Hematopoietic multipotent progenitor cell treated with erythropoietin and hydrocortisone succinate and interleukin-3 and kit ligand, for 6 days (in vitro differentiated cells): ENCODE measurements around the gene KIF12.
"Not testable (repeated sequence)": the region's sequence is repeated elsewhere in the genome, so short reads cannot be mapped to it uniquely, and the experiment has no call there.

ENCODE experiments used
- DNase-seq: peaks from one replicate; pipeline ENCODE4 v3.0.0-alpha.2; 2015

Gene KIF12

DNA sequence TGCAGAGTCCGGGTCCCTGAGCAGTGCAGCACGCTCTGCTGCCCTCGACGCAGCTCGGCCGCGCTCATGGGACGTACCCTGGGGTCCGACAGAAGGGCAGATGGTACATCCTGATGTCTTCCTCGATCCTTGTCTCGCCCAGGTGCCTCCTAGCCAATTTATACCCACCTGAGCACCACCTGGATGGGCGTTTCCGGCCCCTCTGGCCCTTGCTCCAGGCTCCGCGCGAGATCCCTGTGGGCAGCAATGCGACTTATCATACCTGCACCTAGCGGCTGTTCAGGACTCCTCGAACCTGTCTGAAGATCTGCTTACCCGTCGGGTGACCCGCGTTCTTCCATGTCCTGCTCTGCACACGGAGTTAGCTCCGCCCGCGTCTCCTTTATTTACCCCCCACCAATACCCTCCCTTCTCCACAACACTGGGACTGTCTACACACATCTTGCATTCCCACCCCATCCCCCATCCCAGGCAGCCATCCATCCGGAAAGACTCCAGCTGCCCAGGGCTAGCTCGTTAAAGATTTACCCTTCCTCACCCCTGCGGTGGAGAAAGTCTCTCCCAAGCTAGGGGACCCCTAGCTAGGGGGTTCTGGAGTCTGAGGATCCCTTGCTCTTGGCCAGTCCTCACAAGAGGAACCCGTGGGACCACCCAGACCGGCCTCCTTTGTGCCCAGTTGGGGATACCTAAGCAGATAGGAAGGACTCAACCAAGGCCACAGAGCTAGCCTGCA is at the start of gene KIF12:
KIF12 (minus strand) TSS at position 357 of the 733 bp plus-strand sequence; CDS start at position 341, 16 bp downstream.
- DNase-seq = no peak

DNA sequence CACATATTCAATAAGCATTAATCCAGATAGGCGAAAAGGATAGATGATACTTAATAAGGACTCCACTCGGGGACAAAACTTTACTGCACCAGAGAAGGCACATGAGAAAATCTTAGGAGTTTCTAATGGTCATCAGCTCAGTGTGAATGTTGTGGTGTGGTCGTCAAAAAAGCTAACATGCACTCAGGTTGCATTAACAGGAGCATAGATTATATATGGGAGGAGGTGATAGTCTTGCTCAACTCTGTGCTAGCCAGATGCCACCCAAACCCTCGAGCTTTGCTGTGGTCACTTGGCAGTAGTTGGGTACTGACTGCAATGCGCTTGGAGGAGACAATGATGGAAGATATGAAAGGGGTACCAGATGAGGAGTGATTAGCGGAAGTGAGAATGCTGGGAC is 47.6 kb upstream of the KIF12 start:
- no peak for DNase-seq

DNA sequence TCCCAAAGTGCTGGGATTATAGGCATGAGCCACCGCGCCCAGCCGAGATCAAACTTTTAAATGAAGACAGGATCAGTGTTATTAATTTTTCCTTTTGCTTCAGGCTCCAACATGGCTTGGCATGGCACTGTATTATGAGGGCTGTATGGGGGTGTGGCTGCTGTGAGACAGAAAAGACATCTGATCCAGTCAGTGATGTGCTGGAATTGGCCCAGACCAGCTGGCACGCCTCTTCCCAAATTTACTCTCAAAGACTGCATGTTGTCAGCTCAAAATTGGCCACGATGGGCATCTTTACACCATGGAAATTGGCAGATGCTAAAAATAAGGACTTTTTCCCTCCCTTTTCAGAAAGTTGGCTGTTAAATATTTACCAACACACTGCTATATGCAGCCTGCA is 44.1 kb upstream of the KIF12 start:
- DNase-seq = no peak

DNA sequence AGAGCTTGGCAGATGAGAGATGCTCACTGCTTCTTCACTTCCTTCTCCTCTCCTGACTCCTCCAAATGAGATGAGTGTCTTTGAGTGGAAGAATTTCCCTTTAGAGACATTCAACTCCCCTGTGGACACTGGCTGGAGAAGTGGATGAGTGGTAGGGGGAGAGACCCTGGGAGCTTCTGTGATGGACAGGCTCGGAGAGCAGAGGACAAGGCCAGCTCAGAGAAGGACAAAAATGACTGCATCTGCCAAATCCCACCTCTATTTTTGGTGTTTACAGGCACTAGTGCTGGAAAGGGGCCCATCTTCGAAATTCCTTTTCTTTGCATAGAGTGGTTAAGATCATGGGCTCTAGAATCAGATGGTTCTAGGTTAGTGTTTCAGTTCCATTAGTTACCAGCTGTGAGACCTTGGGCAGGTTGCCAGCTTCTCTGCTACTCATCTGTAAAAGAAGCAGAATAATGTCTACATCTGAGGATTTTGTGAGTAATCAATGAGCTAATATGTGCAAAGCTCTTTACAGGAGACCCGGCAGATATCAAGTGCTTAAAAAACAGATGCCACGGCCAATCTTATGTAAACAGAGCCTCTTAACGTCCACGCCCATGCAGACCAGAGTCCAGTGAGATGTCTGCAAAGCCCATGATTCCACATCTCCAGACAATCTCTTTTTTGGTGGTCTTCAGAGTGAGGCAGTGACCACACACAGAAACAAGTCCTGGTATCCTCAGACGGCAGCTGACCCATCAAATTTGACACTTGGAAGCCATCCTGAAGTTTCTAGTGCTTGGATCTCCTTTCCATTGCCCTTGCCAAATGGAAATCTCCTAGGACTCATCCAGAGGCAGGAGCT is 42.7 kb upstream of the KIF12 start:
- no peak for DNase-seq

DNA sequence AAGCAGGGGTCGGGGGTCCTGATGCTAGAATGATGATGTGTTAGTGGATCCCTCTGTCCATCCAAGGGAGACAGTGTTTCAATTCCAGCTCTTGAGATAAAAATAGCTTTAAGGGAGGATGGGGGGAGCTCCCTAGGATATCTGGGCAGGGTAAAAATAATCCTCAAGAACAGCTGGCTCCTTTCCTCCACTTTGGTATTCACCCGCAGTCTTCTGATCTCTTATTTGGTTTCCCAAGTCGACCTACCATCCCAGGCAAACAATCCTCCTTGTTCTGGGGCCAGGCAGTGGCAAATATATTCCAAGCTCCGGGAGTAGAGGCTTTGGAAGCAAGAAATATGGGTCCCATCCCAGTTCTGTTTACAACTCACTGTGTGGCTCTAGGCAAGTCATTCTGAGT is 41.8 kb upstream of the KIF12 start:
- DNase-seq = no peak

DNA sequence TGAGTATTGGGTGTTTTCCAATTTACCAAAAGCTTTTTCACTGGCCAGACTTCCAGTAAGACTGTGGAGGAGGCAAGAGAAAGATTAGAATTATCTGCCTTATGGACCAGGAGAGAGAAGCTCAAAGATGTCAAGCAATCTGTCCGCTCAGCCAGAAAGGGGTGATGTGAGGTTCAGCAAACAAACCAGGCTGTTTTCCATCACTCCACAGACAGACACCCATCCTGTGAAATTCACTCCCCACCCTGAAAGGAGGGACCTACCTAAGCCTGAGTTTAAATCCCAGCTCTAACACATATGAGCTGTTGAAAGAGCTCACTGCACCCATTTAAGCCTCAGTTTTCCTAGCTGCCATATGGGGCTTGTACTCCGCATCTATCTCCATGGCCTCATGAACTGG is 41.3 kb upstream of the KIF12 start:
- no peak for DNase-seq

DNA sequence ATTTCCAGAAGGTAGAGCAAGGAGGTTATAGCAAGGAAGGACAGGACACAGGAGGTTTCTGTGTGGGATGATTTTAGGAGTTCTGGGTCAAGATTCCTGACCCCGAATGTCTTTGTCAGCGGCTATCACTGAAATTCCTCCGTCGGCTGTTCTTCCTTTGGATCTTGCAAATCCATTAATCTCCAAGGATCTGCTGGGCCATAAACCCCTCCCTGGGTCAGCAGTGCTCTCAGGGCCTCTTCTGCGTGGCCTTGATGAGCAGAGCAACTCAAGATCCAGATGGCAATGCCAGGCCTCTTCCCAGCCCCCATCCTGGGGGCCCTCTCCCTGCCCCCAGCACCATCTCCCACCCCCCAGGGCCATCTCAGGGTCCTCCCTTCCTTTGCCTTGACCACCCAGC is 40.0 kb upstream of the KIF12 start:
- no peak for DNase-seq

DNA sequence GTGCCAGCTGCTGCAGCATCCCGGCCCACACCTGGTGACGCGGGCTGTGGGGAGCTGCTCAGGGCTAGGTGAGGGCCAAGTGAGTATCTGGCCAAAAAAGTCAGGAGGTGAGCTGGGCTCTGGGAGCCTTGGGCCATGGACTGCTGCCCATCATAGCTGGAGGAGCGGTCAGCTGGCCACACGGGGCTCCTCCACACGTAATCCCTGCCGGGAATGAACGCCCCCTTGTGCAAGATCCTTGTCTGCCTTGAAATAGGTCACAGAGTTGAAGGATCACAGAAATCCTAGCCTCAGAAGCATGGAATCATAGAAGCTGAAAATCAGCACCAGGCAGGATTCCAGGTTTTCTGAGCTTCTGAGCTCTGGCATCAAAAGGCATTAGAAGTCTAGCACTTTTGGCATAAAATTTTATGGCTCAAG is 39.5 kb upstream of the KIF12 start:
- no peak for DNase-seq

DNA sequence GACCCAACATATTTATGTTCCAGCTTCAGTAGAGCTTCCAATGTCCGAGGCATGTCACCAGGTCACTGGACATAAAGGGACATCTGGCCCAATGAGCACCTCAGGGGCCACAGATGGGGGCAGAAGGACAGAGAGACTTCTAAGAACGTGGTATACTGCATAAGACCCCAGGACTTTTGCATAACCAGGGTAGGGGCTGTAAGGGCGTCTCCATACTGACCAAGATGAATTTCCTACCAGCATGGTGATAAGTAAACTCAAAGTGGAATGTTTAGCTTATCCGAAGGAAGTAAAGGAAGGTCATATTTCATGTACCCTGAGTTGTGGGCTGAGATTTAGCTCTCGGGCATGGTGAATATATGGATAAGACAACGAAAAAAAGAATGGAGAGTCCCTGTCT is 38.7 kb upstream of the KIF12 start:
- DNase-seq = no peak

DNA sequence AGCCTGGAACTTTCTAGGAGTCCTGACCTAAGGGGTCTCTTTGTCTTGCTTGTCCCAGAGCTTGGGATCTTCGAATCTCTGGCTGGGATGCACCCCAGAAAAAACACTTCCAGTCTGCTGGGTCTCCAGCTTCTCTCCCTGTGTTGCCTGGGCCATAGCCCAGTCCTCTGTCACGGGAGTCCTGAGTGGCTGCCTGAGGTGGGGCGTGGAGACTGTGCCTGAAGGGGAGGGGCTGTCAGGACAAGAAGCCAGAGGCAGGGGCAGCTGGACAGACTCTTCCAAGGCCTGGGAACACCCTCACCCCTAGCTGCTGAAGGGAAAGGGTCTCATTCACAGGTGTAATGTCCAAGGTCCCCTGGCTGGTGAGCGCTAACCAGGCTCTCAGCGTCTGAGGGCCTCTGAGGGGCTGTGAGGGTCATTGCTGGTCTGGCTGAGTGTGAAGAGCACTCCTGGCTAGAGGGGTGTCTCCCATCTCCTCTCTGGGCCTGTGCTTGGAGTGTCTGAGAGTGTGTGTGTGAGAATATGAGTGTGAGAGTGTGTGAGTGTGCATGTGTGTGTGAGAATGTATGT is 35.8 kb upstream of the KIF12 start:
- no peak for DNase-seq

DNA sequence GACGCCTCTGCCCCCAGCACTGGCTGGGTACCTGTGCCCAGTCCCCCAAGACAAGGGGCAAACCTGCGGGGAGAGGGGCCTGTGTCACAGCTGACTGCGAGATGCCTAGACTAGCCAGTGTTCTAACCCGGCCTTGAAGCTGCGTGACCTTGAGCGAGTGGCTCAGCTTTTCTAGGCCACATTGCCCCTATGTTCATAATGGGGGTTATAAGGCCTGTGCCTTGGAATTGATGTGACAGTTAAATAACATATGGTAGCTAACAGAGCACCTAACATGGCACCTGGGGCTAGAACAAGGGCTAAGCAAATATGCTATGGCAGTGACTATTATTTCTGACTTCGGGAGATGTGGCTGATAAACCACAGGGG is 33.4 kb upstream of the KIF12 start:
- DNase-seq = no peak

DNA sequence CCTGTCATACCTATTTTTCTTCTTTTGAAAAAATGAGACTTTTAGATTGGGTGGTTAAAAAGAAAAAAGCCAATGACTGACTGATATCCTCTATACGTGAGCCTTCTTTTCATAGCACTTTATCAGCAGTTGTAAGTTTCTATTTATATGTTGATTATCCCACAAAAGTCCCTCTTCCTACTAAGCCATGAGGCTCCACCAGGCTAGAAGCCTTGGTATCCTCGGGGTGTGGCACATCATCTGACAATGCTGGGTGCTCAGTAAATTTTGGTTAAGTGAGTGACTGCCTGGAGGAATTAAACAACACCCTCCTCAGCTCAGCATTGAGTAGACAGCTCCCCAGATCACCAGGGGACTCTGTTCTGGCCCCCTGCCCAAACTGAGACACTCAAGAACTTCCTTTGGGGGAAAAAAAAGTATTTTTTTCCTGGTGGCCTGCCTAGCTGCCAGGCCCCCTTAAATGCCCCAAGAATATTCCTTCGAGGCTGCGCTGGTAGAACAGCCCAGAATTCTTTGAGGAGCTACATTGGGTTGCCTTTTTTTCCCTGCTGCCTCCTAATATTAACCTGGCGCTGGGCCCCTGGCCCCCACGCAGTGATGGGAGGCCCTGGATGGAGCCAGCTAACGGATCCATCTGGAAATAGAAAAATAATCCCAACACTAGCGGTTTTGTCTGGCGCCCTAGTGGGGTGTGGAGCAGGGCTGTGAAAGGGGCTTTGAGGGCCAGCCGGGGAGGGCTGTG is 32.9 kb upstream of the KIF12 start:
- DNase-seq = no peak

DNA sequence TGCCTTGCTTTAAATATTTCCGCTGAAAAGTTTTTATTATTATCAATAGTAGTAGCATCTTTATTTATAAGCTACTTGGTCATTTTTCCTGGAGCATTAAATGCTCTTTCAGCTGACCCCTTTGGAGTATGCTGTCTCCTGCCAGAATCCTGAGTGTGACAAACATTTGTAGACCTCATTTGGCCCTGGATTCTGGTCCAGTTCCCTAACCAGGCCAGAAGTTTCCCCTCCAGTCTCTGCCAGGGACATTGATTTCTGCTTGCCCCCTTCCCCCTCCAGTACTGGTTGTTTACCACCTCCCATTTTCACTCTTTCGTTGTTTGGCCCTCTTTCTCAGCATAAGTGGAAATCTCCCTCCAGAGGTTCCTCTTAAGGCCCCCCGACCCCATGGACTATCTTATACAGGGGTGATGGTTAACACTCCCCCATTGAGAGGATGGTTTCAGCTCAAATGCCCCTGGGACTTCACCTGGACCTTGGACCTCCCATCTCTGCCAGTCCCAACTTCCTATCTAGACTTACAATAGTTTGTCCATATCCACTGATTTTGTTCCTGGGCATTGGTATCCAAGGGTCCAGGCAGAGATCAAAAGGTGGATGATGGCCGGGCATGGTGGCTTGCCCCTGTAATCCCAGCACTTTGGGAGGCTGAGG is 31.7 kb upstream of the KIF12 start:
- DNase-seq = no peak

DNA sequence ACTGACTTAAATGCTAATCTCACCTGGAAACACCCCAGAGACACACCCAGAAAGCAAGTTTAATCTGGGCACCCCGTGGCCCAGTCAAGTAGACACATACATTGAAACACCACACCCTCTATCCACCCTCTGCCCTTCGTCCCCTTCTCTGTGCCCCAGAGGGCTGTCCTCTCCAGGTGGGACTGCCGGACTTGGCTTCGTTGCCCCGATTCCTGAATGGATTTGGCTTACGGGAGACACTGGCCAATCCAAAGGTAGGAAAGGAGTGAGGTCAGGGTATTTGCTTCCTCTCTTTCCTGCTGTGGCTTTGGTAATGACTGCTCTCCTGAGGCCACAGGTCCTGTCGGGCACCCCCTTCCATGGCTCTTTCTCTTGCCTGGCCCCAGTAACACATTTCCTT is 31.0 kb upstream of the KIF12 start:
- no peak for DNase-seq

DNA sequence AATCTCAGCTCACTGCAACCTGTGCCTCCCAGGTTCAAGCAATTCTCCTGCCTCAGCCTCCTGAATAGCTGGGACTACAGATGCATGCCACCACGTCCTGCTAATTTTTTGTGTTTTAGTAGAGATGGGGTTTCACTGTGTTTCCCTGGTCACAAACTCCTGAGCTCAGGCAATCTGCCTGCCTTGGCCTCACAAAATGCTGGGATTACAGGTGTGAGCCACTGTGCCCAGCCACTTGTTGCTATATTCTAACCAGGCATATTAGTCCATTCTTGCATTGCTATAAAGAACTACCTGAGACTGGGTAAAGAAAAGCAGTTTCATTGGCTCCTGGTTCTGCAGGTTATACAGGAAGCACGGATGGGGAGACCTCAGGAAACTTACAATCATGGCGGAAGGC is 29.7 kb upstream of the KIF12 start:
- not testable (repeated sequence) for DNase-seq

DNA sequence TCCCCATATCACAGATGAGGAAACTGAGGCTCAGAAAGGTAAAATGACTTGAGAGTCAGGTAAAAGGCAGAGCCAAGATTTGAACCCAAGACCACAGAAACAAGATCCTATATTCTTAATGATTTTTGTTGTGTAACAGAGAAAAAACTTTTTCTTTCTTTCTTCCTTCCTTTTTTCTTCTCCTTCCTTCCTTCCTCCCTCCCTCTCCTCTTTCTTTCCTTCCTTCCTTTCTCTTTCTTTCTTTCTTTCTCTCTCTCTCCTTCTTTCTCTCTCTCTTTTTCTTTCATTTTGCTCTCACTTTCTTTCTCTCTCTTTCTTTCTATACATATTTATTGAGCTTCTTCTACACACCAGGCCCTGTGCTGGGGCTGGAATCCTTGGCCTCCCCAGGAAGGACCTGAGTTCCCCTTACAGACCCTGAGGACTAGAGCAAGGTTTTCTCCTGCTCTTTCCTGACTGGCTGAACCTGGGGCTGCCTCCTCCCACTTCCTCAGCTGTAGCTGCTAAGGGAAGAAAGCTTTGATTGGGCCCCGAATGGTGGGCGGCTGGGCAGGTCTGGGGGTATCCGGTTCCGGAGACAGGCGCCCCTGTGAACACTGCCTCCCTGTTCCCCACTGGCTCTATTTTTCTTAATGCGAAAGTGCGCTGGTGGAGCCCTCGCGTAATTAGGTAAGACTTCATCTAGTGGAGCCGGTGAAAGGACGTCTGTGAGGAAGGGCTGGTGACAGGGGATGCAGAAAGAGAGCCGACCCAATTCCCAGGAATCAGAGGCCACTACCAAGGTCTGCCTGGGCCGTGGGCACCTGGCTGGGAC is 27.4 kb upstream of the KIF12 start:
- DNase-seq = no peak

DNA sequence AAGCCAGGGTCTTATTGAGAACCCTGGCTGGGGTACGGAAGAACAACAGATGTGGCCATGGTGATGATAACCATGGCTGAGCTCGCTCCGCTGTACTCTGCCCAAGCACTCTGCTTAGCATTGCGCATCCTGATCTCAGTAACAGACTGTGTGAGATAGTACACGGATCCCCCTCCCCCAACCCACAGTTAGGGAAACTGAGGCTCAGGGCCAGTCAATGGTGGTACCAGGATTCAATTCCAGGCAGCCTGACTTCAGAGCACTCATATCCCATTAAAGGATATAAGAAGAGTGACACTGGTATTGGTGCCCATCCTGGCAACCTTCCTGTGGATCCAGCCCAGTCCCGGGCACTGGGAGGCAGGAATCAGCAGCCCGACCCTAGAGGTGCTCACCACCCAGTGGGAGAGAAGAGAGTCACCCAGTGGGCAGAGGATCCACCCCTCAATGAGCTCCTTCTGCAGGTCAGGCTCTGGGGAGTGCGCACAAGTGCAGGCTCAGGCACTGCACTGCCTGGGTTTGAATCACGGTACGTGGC is 26.5 kb upstream of the KIF12 start:
- DNase-seq = no peak

DNA sequence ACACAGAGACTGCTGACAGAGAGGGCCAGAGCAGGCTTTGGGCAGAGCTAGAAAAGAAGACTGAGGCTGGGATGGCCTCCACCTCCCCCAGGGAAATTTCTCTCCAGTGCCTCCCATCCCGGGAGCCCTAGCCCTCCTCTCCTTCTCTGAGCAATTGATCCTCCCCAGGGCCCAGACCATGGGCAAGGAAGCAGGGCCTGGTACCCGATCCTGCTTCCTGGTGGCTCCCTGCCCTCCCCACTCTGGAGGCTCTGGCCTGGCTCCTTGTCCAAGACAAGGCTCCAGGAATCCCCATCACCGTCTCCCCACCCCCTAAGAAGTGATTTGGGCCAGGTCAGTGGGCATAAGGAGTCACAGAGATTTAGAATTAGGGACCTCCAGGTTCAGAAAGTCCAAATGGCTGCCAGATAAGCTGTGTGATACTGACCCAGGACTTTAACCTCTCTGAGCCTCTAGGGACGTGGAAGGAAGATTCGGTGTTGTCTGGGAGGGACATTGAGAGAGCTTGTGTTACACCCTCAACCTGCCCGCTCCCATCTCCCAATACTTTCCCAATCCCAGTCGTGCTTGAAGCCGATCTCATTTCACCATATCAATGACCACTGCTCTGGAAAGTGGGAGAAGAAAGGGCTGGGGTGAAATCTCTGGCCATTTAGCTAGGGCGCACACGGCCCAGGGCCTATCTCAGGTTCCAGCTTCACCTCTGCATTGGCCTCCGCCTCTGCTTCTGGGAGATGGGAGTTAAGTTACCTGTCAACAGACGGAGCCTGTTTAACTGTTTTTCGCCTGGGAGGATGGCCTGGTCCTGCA is 25.8 kb upstream of the KIF12 start:
- DNase-seq = no peak

DNA sequence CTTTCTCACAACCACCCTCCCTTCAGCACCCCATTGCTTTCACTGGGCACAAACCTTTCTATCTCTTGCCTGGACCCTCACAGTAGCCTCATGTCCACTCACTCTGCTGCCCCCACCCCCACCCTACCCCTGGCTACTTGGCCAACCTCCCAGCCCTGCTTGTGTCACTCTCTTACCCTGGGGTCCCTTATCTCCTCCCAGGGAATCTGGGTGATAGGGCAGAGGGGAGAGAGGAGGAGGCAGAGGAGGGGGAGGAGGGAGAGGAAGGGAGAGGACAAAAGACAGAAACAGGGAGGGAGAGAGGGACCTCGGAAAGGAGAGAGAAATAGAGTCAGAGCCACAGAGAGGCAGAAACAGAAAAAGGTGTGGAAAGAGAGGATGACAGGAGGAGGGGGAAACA is 25.0 kb upstream of the KIF12 start:
- no peak for DNase-seq
